RWPE2 (cell line): Measurements from ENCODE around the gene PLOD2.

Source experiments
- ATAC-seq: fragments of 200-7000 bp; cut with Tn5 transposase; 3 replicates; pipeline ENCODE4 v1.9.1; 2021; ENCODE audit warnings: low read depth
- DNase-seq: peaks from one replicate; pipeline ENCODE4 v3.0.0-alpha.2; 2020; ENCODE audit warnings: low spot score
- H3K27ac ChIP-seq: fragments of 450-650 bp; 2 replicates; pipeline ENCODE4 v1.5.1; 2017; ENCODE audit warnings: mild to moderate bottlenecking; ENCODE audit not compliant: poor library complexity, severe bottlenecking
- H3K27me3 ChIP-seq: fragments of 250-450 bp; sonication (Bioruptor Pico); 2 replicates; pipeline ENCODE4 v1.5.1; 2021; ENCODE audit warnings: mild to moderate bottlenecking, moderate library complexity; ENCODE audit not compliant: insufficient read depth, poor library complexity, severe bottlenecking
- H3K36me3 ChIP-seq: fragments of 250-450 bp; sonication (Bioruptor Pico); 2 replicates; pipeline ENCODE4 v1.5.1; 2020; ENCODE audit warnings: low read depth, mild to moderate bottlenecking, moderate library complexity
- H3K4me1 ChIP-seq: fragments of 250-450 bp; sonication (Bioruptor Pico); 2 replicates; pipeline ENCODE4 v1.5.1; 2021; ENCODE audit warnings: mild to moderate bottlenecking, moderate library complexity; ENCODE audit not compliant: insufficient read depth, poor library complexity, severe bottlenecking
- H3K4me3 ChIP-seq: fragments of 250-450 bp; sonication (Bioruptor Pico); 2 replicates; pipeline ENCODE4 v1.5.1; 2021; ENCODE audit warnings: mild to moderate bottlenecking, moderate library complexity; ENCODE audit not compliant: severe bottlenecking
- H3K9me3 ChIP-seq: fragments of 250-450 bp; sonication (Bioruptor Pico); 2 replicates; pipeline ENCODE4 v1.5.1; 2021; ENCODE audit warnings: mild to moderate bottlenecking, moderate library complexity; ENCODE audit not compliant: severe bottlenecking
- CTCF ChIP-seq: fragments of 450-650 bp; IDR thresholded peaks from one replicate; pipeline ENCODE4 v1.5.1; 2017; ENCODE audit warnings: mild to moderate bottlenecking, moderate library complexity; ENCODE audit not compliant: poor library complexity, severe bottlenecking

Gene PLOD2

GRCh38 chr3:146180376-146180775, 19.4 kb upstream of the PLOD2 start:
- H3K27ac ChIP-seq: no peak overlapping the region
- H3K36me3 ChIP-seq: no peaks in the 10 kb centered on the region
- H3K9me3 ChIP-seq: no peaks in the 10 kb centered on the region
- H3K4me1 ChIP-seq: peaks cover 23% of the 10 kb centered on the region
- no peak for ATAC-seq
- no peak for DNase-seq
- H3K4me3 ChIP-seq: no peak overlapping the region
- no peaks in the 10 kb centered on the region for H3K27me3 ChIP-seq
- no peak for TF ChIP-seq CTCF

GRCh38 chr3:146178006-146178689, 17.2 kb upstream of the PLOD2 start:
- DNase-seq: no peak
- Histone ChIP-seq H3K27ac (no peak overlapping the region), H3K4me1 (peaks cover 10% of the 10 kb centered on the region), H3K4me3 (no peak overlapping the region), H3K27me3 (no peaks in the 10 kb centered on the region), H3K9me3 (no peaks in the 10 kb centered on the region), H3K36me3 (no peaks in the 10 kb centered on the region)
- no peak for ATAC-seq
- TF ChIP-seq CTCF: no peak

- peaks cover 10% of the 10 kb centered on the region for H3K4me1 ChIP-seq
- ATAC-seq (no peak), DNase-seq (no peak)
- H3K9me3 ChIP-seq: no peaks in the 10 kb centered on the region
- no peaks in the 10 kb centered on the region for H3K36me3 ChIP-seq
- no peak overlapping the region for H3K4me3 ChIP-seq
- TF ChIP-seq CTCF: no peak
- peak overlapping the region; percentile 28 for H3K27ac ChIP-seq
- H3K27me3 ChIP-seq: no peaks in the 10 kb centered on the region
Observed at GRCh38 chr3:146177519-146177918, 16.5 kb upstream of the PLOD2 start.

- H3K36me3 ChIP-seq: no peaks in the 10 kb centered on the region
Observed at GRCh38 chr3:146177072-146177471, 16.1 kb upstream of the PLOD2 start.

More at GRCh38 chr3:146177072-146177471, 16.1 kb upstream of the PLOD2 start:
- no peak overlapping the region for H3K4me3 ChIP-seq
- TF ChIP-seq CTCF: no peak
- peak; percentile 74; the same call in 2 of the 3 replicates for ATAC-seq
- DNase-seq: no peak
- no peaks in the 10 kb centered on the region for H3K27me3 ChIP-seq
- H3K9me3 ChIP-seq: no peaks in the 10 kb centered on the region
- peaks cover 10% of the 10 kb centered on the region for H3K4me1 ChIP-seq
- peak overlapping the region; percentile 28 for H3K27ac ChIP-seq
